HEK293 (cell line): ENCODE data around the gene BTG2.

Source experiments
- KLF1 ChIP-seq: fragments of 450-650 bp; formaldehyde crosslinking; IDR thresholded peaks from 2 replicates; pipeline ENCODE4 v1.5.1; 2016; ENCODE audit warnings: missing biosample characterization, missing genetic modification characterization
- MEIS1 ChIP-seq: sonication (generic); formaldehyde crosslinking; IDR thresholded peaks from 2 replicates; pipeline ENCODE4 v1.8.1; 2022; ENCODE audit warnings: missing genetic modification reagents, mild to moderate bottlenecking, borderline replicate concordance
- RBAK ChIP-seq: fragments of 450-650 bp; formaldehyde crosslinking; IDR thresholded peaks from 2 replicates; pipeline ENCODE4 v1.5.1; 2016; ENCODE audit warnings: missing biosample characterization, missing genetic modification characterization
- SCRT1 ChIP-seq: fragments of 450-650 bp; formaldehyde crosslinking; IDR thresholded peaks from 2 replicates; pipeline ENCODE4 v1.5.1; 2016; ENCODE audit warnings: missing biosample characterization, missing genetic modification characterization, borderline replicate concordance
- ZBTB17 ChIP-seq: fragments of 450-650 bp; formaldehyde crosslinking; IDR thresholded peaks from 2 replicates; pipeline ENCODE4 v1.5.1; 2016; ENCODE audit warnings: missing biosample characterization, missing genetic modification characterization
- ZBTB49 ChIP-seq: fragments of 450-650 bp; formaldehyde crosslinking; IDR thresholded peaks from 2 replicates; pipeline ENCODE4 v1.5.1; 2016; ENCODE audit warnings: missing biosample characterization, missing genetic modification characterization, low read depth
- ZIC2 ChIP-seq: fragments of 450-650 bp; formaldehyde crosslinking; IDR thresholded peaks from 2 replicates; pipeline ENCODE4 v1.5.1; 2016; ENCODE audit warnings: missing biosample characterization, missing genetic modification characterization
- ZNF132 ChIP-seq: fragments of 450-650 bp; formaldehyde crosslinking; IDR thresholded peaks from 2 replicates; pipeline ENCODE4 v1.5.1; 2017; ENCODE audit warnings: missing biosample characterization, missing genetic modification characterization, borderline replicate concordance
- ZNF16 ChIP-seq: fragments of 450-650 bp; formaldehyde crosslinking; IDR thresholded peaks from 2 replicates; pipeline ENCODE4 v1.5.1; 2016; ENCODE audit warnings: low read depth, missing biosample characterization, missing genetic modification characterization
- ZNF214 ChIP-seq: fragments of 450-650 bp; formaldehyde crosslinking; IDR thresholded peaks from 2 replicates; pipeline ENCODE4 v1.5.1; 2017; ENCODE audit warnings: missing biosample characterization, mild to moderate bottlenecking, missing genetic modification characterization, borderline replicate concordance
- ZNF529 ChIP-seq: fragments of 450-650 bp; formaldehyde crosslinking; IDR thresholded peaks from 2 replicates; pipeline ENCODE4 v1.5.1; 2017; ENCODE audit warnings: missing genetic modification characterization, missing biosample characterization; ENCODE audit not compliant: insufficient replicate concordance
- ZNF660 ChIP-seq: fragments of 450-650 bp; IDR thresholded peaks from 2 replicates; pipeline ENCODE4 v1.5.1; 2018; ENCODE audit warnings: missing biosample characterization, mild to moderate bottlenecking, missing genetic modification characterization
- ZNF843 ChIP-seq: fragments of 450-650 bp; formaldehyde crosslinking; IDR thresholded peaks from 2 replicates; pipeline ENCODE4 v1.5.1; 2016; ENCODE audit warnings: missing biosample characterization, missing genetic modification characterization
- ZSCAN16 ChIP-seq: fragments of 450-650 bp; formaldehyde crosslinking; IDR thresholded peaks from 2 replicates; pipeline ENCODE4 v1.5.1; 2016; ENCODE audit warnings: missing biosample characterization, missing genetic modification characterization
- ZSCAN30 ChIP-seq: fragments of 450-650 bp; IDR thresholded peaks from 2 replicates; pipeline ENCODE4 v1.5.1; 2018; ENCODE audit warnings: missing biosample characterization, mild to moderate bottlenecking, missing genetic modification characterization, moderate library complexity
- TF ChIP-seq, protein P1 (sequence below): fragments of 450-650 bp; formaldehyde crosslinking; IDR thresholded peaks from 2 replicates; pipeline ENCODE4 v1.5.1; 2016; ENCODE audit warnings: missing biosample characterization, missing genetic modification characterization
- TF ChIP-seq, protein P2 (sequence below): fragments of 450-650 bp; formaldehyde crosslinking; IDR thresholded peaks from 2 replicates; pipeline ENCODE4 v1.5.1; 2016; ENCODE audit warnings: missing biosample characterization, missing genetic modification characterization
- TF ChIP-seq, protein P3 (sequence below): fragments of 450-650 bp; formaldehyde crosslinking; IDR thresholded peaks from 2 replicates; pipeline ENCODE4 v1.5.1; 2017; ENCODE audit warnings: missing biosample characterization, missing genetic modification characterization

Gene BTG2

GRCh38 chr1:203340112-203340790 lies 34.9 kb downstream of the BTG2 start (continued):
- TF ChIP-seq ZSCAN16 (tag by site-specific recombination) (no peak), ZNF132 (tag by site-specific recombination) (no peak), ZIC2 (tag by site-specific recombination) (no peak), MEIS1 (no peak), ZNF16 (no peak), ZNF214 (tag by site-specific recombination) (no peak), KLF1 (tag by site-specific recombination) (no peak), ZBTB17 (0 out of 2 replicates have a peak, but pooled peaks have one; percentile 33), ZSCAN30 (tag by site-specific recombination) (no peak), ZBTB49 (no peak), ZNF529 (tag by site-specific recombination) (no peak), SCRT1 (tag by site-specific recombination) (no peak), RBAK (no peak), ZNF843 (tag by site-specific recombination) (no peak), ZNF660 (tag by site-specific recombination) (peak; percentile 27; the same call in 1 of the 2 replicates)
- TF ChIP-seq, protein P1, sequence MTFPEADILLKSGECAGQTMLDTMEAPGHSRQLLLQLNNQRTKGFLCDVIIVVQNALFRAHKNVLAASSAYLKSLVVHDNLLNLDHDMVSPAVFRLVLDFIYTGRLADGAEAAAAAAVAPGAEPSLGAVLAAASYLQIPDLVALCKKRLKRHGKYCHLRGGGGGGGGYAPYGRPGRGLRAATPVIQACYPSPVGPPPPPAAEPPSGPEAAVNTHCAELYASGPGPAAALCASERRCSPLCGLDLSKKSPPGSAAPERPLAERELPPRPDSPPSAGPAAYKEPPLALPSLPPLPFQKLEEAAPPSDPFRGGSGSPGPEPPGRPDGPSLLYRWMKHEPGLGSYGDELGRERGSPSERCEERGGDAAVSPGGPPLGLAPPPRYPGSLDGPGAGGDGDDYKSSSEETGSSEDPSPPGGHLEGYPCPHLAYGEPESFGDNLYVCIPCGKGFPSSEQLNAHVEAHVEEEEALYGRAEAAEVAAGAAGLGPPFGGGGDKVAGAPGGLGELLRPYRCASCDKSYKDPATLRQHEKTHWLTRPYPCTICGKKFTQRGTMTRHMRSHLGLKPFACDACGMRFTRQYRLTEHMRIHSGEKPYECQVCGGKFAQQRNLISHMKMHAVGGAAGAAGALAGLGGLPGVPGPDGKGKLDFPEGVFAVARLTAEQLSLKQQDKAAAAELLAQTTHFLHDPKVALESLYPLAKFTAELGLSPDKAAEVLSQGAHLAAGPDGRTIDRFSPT (tag by site-specific recombination), result no peak
- TF ChIP-seq, protein P2, sequence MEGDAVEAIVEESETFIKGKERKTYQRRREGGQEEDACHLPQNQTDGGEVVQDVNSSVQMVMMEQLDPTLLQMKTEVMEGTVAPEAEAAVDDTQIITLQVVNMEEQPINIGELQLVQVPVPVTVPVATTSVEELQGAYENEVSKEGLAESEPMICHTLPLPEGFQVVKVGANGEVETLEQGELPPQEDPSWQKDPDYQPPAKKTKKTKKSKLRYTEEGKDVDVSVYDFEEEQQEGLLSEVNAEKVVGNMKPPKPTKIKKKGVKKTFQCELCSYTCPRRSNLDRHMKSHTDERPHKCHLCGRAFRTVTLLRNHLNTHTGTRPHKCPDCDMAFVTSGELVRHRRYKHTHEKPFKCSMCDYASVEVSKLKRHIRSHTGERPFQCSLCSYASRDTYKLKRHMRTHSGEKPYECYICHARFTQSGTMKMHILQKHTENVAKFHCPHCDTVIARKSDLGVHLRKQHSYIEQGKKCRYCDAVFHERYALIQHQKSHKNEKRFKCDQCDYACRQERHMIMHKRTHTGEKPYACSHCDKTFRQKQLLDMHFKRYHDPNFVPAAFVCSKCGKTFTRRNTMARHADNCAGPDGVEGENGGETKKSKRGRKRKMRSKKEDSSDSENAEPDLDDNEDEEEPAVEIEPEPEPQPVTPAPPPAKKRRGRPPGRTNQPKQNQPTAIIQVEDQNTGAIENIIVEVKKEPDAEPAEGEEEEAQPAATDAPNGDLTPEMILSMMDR (tag by site-specific recombination), result peak; percentile 46; the same call in 1 of the 2 replicates
- TF ChIP-seq, protein P3, sequence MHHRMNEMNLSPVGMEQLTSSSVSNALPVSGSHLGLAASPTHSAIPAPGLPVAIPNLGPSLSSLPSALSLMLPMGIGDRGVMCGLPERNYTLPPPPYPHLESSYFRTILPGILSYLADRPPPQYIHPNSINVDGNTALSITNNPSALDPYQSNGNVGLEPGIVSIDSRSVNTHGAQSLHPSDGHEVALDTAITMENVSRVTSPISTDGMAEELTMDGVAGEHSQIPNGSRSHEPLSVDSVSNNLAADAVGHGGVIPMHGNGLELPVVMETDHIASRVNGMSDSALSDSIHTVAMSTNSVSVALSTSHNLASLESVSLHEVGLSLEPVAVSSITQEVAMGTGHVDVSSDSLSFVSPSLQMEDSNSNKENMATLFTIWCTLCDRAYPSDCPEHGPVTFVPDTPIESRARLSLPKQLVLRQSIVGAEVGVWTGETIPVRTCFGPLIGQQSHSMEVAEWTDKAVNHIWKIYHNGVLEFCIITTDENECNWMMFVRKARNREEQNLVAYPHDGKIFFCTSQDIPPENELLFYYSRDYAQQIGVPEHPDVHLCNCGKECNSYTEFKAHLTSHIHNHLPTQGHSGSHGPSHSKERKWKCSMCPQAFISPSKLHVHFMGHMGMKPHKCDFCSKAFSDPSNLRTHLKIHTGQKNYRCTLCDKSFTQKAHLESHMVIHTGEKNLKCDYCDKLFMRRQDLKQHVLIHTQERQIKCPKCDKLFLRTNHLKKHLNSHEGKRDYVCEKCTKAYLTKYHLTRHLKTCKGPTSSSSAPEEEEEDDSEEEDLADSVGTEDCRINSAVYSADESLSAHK (tag by site-specific recombination), result no peak
